Astrocyte (in vitro differentiated cells and primary cell): ENCODE data around the gene LST1. TPM values are rescaled to one million over a fixed set of nuclear protein-coding genes. Genes with fewer than 3 reads are reported as not detected.
A peak's percentile ranks its signal among the peaks of the same experiment; 100 is the strongest.

Source experiments
- DNase-seq: peaks from one replicate; pipeline ENCODE4 v3.0.0-alpha.2; 2010; ENCODE audit warnings: low read depth
- FAIRE-seq: peaks from 2 replicates; lab custom pipeline; 2011; peaks lifted over from hg19 to GRCh38; lab: Jason Lieb, UNC
- H2AFZ ChIP-seq: 2 replicates; pipeline ENCODE4 v1.6.0; 2012; ENCODE audit warnings: low read depth, low read length, inconsistent platforms
- H3K27ac ChIP-seq: 2 replicates; pipeline ENCODE4 v1.5.1; 2011; ENCODE audit warnings: low read depth, low read length, inconsistent platforms
- H3K27me3 ChIP-seq: 2 replicates; pipeline ENCODE4 v1.6.0; 2011; ENCODE audit warnings: low read length, inconsistent platforms; ENCODE audit not compliant: insufficient read depth
- H3K36me3 ChIP-seq: 2 replicates; pipeline ENCODE4 v1.5.1; 2011; ENCODE audit warnings: low read length, inconsistent platforms; ENCODE audit not compliant: insufficient read depth
- H3K4me1 ChIP-seq: 2 replicates; pipeline ENCODE4 v1.5.1; 2011; ENCODE audit warnings: low read length, inconsistent platforms; ENCODE audit not compliant: insufficient read depth
- H3K4me2 ChIP-seq: 2 replicates; pipeline ENCODE4 v1.6.0; 2012; ENCODE audit warnings: low read length, inconsistent platforms
- H3K4me3 ChIP-seq: 2 replicates; pipeline ENCODE4 v1.5.1; 2011; ENCODE audit warnings: low read depth, mild to moderate bottlenecking, low read length, inconsistent platforms; ENCODE audit not compliant: insufficient read depth
- H3K79me2 ChIP-seq: 2 replicates; pipeline ENCODE4 v1.6.0; 2012; ENCODE audit warnings: mild to moderate bottlenecking, low read length, inconsistent platforms; ENCODE audit not compliant: insufficient read depth
- H3K9ac ChIP-seq: 2 replicates; pipeline ENCODE4 v1.6.0; 2012; ENCODE audit warnings: mild to moderate bottlenecking, low read length, inconsistent platforms
- H3K9me3 ChIP-seq: 2 replicates; pipeline ENCODE4 v1.5.1; 2012; ENCODE audit warnings: low read depth, mild to moderate bottlenecking, low read length, inconsistent platforms; ENCODE audit not compliant: insufficient read depth
- H4K20me1 ChIP-seq: 2 replicates; pipeline ENCODE4 v1.6.0; 2012; ENCODE audit warnings: low read length, inconsistent platforms; ENCODE audit not compliant: insufficient read depth
- H3K27ac Mint-ChIP-seq: one replicate; pipeline ENCODE4 v1.8.0; 2021; ENCODE audit warnings: mild to moderate bottlenecking, mixed read lengths; ENCODE audit not compliant: unreplicated experiment
- H3K27me3 Mint-ChIP-seq: one replicate; pipeline ENCODE4 v1.8.0; 2021; ENCODE audit warnings: low read depth, mixed read lengths; ENCODE audit not compliant: unreplicated experiment
- H3K36me3 Mint-ChIP-seq: one replicate; pipeline ENCODE4 v1.8.0; 2021; ENCODE audit warnings: low read depth, mixed read lengths; ENCODE audit not compliant: unreplicated experiment
- H3K4me1 Mint-ChIP-seq: one replicate; pipeline ENCODE4 v1.8.0; 2021; ENCODE audit warnings: low read depth, mixed read lengths; ENCODE audit not compliant: unreplicated experiment
- H3K4me3 Mint-ChIP-seq: one replicate; pipeline ENCODE4 v1.8.0; 2021; ENCODE audit warnings: mild to moderate bottlenecking, moderate library complexity, mixed read lengths; ENCODE audit not compliant: unreplicated experiment
- H3K9me3 Mint-ChIP-seq: one replicate; pipeline ENCODE4 v1.8.0; 2021; ENCODE audit warnings: mild to moderate bottlenecking, mixed read lengths; ENCODE audit not compliant: unreplicated experiment
- CTCF ChIP-seq: IDR thresholded peaks from 2 replicates; pipeline ENCODE4 v1.5.1; 2011; ENCODE audit warnings: low read depth, mild to moderate bottlenecking, inconsistent platforms, low read length, moderate library complexity; ENCODE audit not compliant: insufficient read depth
- EZH2 ChIP-seq: IDR thresholded peaks from 2 replicates; pipeline ENCODE4 v1.6.1; 2012; ENCODE audit warnings: mild to moderate bottlenecking, low read length, inconsistent platforms; ENCODE audit not compliant: insufficient read depth
- total RNA-seq: library from RNA; stranded (reverse); gene quantifications from 2 replicates; pipeline ENCODE4 v1.2.1, GENCODE V29; 2021

Gene LST1
- total RNA-seq, 1 donor from 2014 or later, result not detected

GRCh38 chr6:31581434-31582229 lies 4.4 kb upstream of the LST1 start:
- peak overlapping the region; percentile 98 for H2AFZ ChIP-seq
- peak overlapping the region; percentile 77 for H3K4me3 ChIP-seq
- Mint-ChIP-seq H3K27me3 (peaks cover 6% of the 10 kb centered on the region), H3K36me3 (no peaks in the 10 kb centered on the region), H3K27ac (peak overlapping the region; percentile 48), H3K9me3 (no peaks in the 10 kb centered on the region), H3K4me1 (peaks cover 4% of the 10 kb centered on the region), H3K4me3 (peak overlapping the region; percentile 98)
- no peaks in the 10 kb centered on the region for H3K27me3 ChIP-seq
- H3K27ac ChIP-seq, result no peak overlapping the region
- H4K20me1 ChIP-seq, result no peaks in the 10 kb centered on the region
- DNase-seq (no peak), FAIRE-seq (no peak)
- H3K9ac ChIP-seq, result peak overlapping the region; percentile 86
- no peaks in the 10 kb centered on the region for H3K9me3 ChIP-seq
- no peaks in the 10 kb centered on the region for H3K79me2 ChIP-seq
- peak overlapping the region; percentile 95 for H3K4me2 ChIP-seq
- no peaks in the 10 kb centered on the region for H3K36me3 ChIP-seq
- no peak for TF ChIP-seq CTCF
- TF ChIP-seq EZH2, result no peak
- peaks cover 11% of the 10 kb centered on the region for H3K4me1 ChIP-seq

GRCh38 chr6:31582230-31582643 lies 3.8 kb upstream of the LST1 start, which contains the start of gene LTB:
TSS of gene LTB (minus strand) at chr6:31582424. CDS start at chr6:31582417, 7 bp downstream.
- peaks cover 4% of the 10 kb centered on the region for H3K27me3 Mint-ChIP-seq
- no peaks in the 10 kb centered on the region for H3K9me3 Mint-ChIP-seq
- no peaks in the 10 kb centered on the region for H3K27me3 ChIP-seq
- H3K27ac Mint-ChIP-seq, result peak within 1 kb of the TSS; percentile 48
- no peaks in the 10 kb centered on the region for H3K79me2 ChIP-seq
- DNase-seq, result no peak
- H3K27ac ChIP-seq, result no peak within 1 kb of the TSS
- TF ChIP-seq EZH2 (no peak), CTCF (no peak)
- H3K4me2 ChIP-seq, result peak within 1 kb of the TSS; percentile 95
- no peaks in the 10 kb centered on the region for H3K36me3 ChIP-seq
- H4K20me1 ChIP-seq, result no peaks in the 10 kb centered on the region
- H3K36me3 Mint-ChIP-seq, result no peaks in the 10 kb centered on the region
- H3K4me3 Mint-ChIP-seq, result peak within 1 kb of the TSS; percentile 98
- peaks cover 11% of the 10 kb centered on the region for H3K4me1 ChIP-seq
- no peak for FAIRE-seq
- H3K4me3 ChIP-seq, result peak within 1 kb of the TSS; percentile 77
- no peaks in the 10 kb centered on the region for H3K9me3 ChIP-seq
- H3K9ac ChIP-seq, result peak within 1 kb of the TSS; percentile 86
- H3K4me1 Mint-ChIP-seq, result peaks cover 4% of the 10 kb centered on the region
- peak within 1 kb of the TSS; percentile 98 for H2AFZ ChIP-seq

- DNase-seq (no peak), FAIRE-seq (no peak)
- Histone ChIP-seq H4K20me1 (no peaks in the 10 kb centered on the region), H3K9ac (no peak overlapping the region), H3K4me2 (no peak overlapping the region), H3K4me3 (no peak overlapping the region), H3K27me3 (no peaks in the 10 kb centered on the region), H3K9me3 (no peaks in the 10 kb centered on the region), H3K4me1 (peaks cover 9% of the 10 kb centered on the region), H3K79me2 (no peaks in the 10 kb centered on the region), H2AFZ (no peak overlapping the region), H3K27ac (no peak overlapping the region), H3K36me3 (no peaks in the 10 kb centered on the region)
- Mint-ChIP-seq H3K27ac (no peak overlapping the region), H3K4me3 (peak overlapping the region; percentile 21), H3K36me3 (no peaks in the 10 kb centered on the region), H3K9me3 (no peaks in the 10 kb centered on the region), H3K4me1 (peaks cover 3% of the 10 kb centered on the region), H3K27me3 (peaks cover 8% of the 10 kb centered on the region)
- TF ChIP-seq CTCF (peak; percentile 16), EZH2 (no peak)
Measured at GRCh38 chr6:31585491-31585890, 586 bp upstream of the LST1 start.
